ENCODE data around the gene MORN1.

The MORN1 gene

GRCh38 chr1:2340086-2340917, 51.1 kb downstream of the MORN1 start:
- Histone ChIP-seq H3K9ac (ENCODE audit: low read depth, low read length, poor library complexity, severe bottlenecking) (no peak overlapping the region), H2AFZ (ENCODE audit: low read length) (no peak overlapping the region), H4K20me1 (ENCODE audit: insufficient read depth, low read length, poor library complexity, severe bottlenecking) (no peaks in the 10 kb centered on the region), H3K36me3 (ENCODE audit: insufficient read depth, low read length) (no peaks in the 10 kb centered on the region), H3K79me2 (ENCODE audit: insufficient read depth, low read length) (no peaks in the 10 kb centered on the region), H3K27me3 (ENCODE audit: insufficient read depth, low read length, poor library complexity, severe bottlenecking) (no peaks in the 10 kb centered on the region), H3K4me1 (ENCODE audit: insufficient read depth, low read length, poor library complexity, severe bottlenecking) (no peaks in the 10 kb centered on the region), H3F3A (ENCODE audit: low read depth) (no peaks in the 10 kb centered on the region), H3K4me3 (ENCODE audit: low read length, poor library complexity, severe bottlenecking) (no peak overlapping the region), H3K9me2 (replicated peaks; ENCODE audit: low read depth, low read length) (no peaks in the 10 kb centered on the region), H3K9me3 (ENCODE audit: insufficient read depth, low read depth, low read length) (no peaks in the 10 kb centered on the region), H3K4me2 (ENCODE audit: low read depth, low read length, poor library complexity, severe bottlenecking) (no peak overlapping the region)
- TF ChIP-seq CTCF (conservative IDR thresholded peaks at IDR 0.05; ENCODE audit: low read length) (no peak), EZH2phosphoT487 (IDR thresholded peaks at IDR 0.05; ENCODE audit: borderline replicate concordance) (no peak)

GRCh38 chr1:2339206-2340085, 51.9 kb downstream of the MORN1 start:
- Histone ChIP-seq H3K9ac (ENCODE audit: low read depth, low read length, poor library complexity, severe bottlenecking) (no peak overlapping the region), H3K4me1 (ENCODE audit: insufficient read depth, low read length, poor library complexity, severe bottlenecking) (no peaks in the 10 kb centered on the region)

DNA sequence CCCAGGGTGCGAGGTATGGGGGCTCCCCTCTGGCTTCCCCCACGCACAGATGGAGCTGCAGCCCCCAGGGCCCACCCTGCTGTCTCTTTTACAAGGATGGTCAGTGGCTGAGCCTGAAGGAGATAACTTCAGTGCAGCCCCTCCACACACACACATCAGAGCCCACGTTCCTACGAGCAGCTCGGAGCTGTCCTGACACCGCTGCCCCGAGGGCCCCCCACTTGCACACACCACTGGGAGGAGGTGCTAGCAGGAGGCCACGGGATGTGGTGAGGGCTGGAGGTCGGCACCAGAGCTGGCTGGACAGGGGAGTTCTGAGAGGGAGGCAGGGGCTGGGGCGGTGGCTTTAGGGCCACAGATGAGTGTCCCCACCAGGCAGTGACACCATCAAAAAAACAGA, 53.9 kb downstream of the MORN1 start:
- Histone ChIP-seq H3K9ac (ENCODE audit: low read depth, low read length, poor library complexity, severe bottlenecking) (no peak overlapping the region), H3K9me2 (replicated peaks; ENCODE audit: low read depth, low read length) (no peaks in the 10 kb centered on the region), H3K27me3 (ENCODE audit: insufficient read depth, low read length, poor library complexity, severe bottlenecking) (no peaks in the 10 kb centered on the region), H4K20me1 (ENCODE audit: insufficient read depth, low read length, poor library complexity, severe bottlenecking) (no peaks in the 10 kb centered on the region), H2AFZ (ENCODE audit: low read length) (no peak overlapping the region), H3K4me3 (ENCODE audit: low read length, poor library complexity, severe bottlenecking) (no peak overlapping the region), H3K79me2 (ENCODE audit: insufficient read depth, low read length) (no peaks in the 10 kb centered on the region), H3K4me2 (ENCODE audit: low read depth, low read length, poor library complexity, severe bottlenecking) (no peak overlapping the region), H3K9me3 (ENCODE audit: insufficient read depth, low read depth, low read length) (no peaks in the 10 kb centered on the region), H3K4me1 (ENCODE audit: insufficient read depth, low read length, poor library complexity, severe bottlenecking) (no peaks in the 10 kb centered on the region), H3F3A (ENCODE audit: low read depth) (no peaks in the 10 kb centered on the region), H3K36me3 (ENCODE audit: insufficient read depth, low read length) (no peaks in the 10 kb centered on the region)
- TF ChIP-seq CTCF (conservative IDR thresholded peaks at IDR 0.05; ENCODE audit: low read length) (no peak), EZH2phosphoT487 (IDR thresholded peaks at IDR 0.05; ENCODE audit: borderline replicate concordance) (no peak)

More at GRCh38 chr1:2339206-2340085, 51.9 kb downstream of the MORN1 start:
- Histone ChIP-seq H3K4me3 (ENCODE audit: low read length, poor library complexity, severe bottlenecking) (no peak overlapping the region), H3K79me2 (ENCODE audit: insufficient read depth, low read length) (no peaks in the 10 kb centered on the region), H4K20me1 (ENCODE audit: insufficient read depth, low read length, poor library complexity, severe bottlenecking) (no peaks in the 10 kb centered on the region), H3K9me3 (ENCODE audit: insufficient read depth, low read depth, low read length) (no peaks in the 10 kb centered on the region), H3K27me3 (ENCODE audit: insufficient read depth, low read length, poor library complexity, severe bottlenecking) (no peaks in the 10 kb centered on the region), H3K4me2 (ENCODE audit: low read depth, low read length, poor library complexity, severe bottlenecking) (no peak overlapping the region), H3F3A (ENCODE audit: low read depth) (no peaks in the 10 kb centered on the region), H3K9me2 (replicated peaks; ENCODE audit: low read depth, low read length) (no peaks in the 10 kb centered on the region), H3K36me3 (ENCODE audit: insufficient read depth, low read length) (no peaks in the 10 kb centered on the region), H2AFZ (ENCODE audit: low read length) (no peak overlapping the region)
- TF ChIP-seq CTCF (conservative IDR thresholded peaks at IDR 0.05; ENCODE audit: low read length) = no peak
- no peak for TF ChIP-seq EZH2phosphoT487 (IDR thresholded peaks at IDR 0.05; ENCODE audit: borderline replicate concordance)
